ENCODE measurements around the gene WDR7.

GRCh38 chr18:57002627-57003026 is 351.5 kb downstream of the WDR7 start:
- no peak for TF ChIP-seq CTCF (conservative IDR thresholded peaks at IDR 0.05; ENCODE audit: low read depth in 2 of 2)
- no peak for TF ChIP-seq EZH2phosphoT487 (IDR thresholded peaks at IDR 0.05; ENCODE audit: unreplicated experiment)
- TF ChIP-seq ZNF462 (CRISPR knock-in tag; IDR thresholded peaks at IDR 0.05) = no peak
- no peak for TF ChIP-seq EZH2 (IDR thresholded peaks at IDR 0.05; ENCODE audit: low read depth, unreplicated experiment)
- TF ChIP-seq ETS1 (IDR thresholded peaks at IDR 0.05) = no peak
- no peak for TF ChIP-seq ZNF114 (CRISPR knock-in tag; IDR thresholded peaks at IDR 0.05)
- TF ChIP-seq REST (IDR thresholded peaks at IDR 0.05; ENCODE audit: unreplicated experiment) = no peak
- no peak for TF ChIP-seq POLR2AphosphoS5 (IDR thresholded peaks at IDR 0.05; ENCODE audit: low read depth)
- no peak for TF ChIP-seq ZNF331 (CRISPR knock-in tag; IDR thresholded peaks at IDR 0.05; ENCODE audit: low read depth)
- TF ChIP-seq JUNB (IDR thresholded peaks at IDR 0.05; ENCODE audit: unreplicated experiment) = no peak
- TF ChIP-seq CREB1 (CRISPR knock-in tag; IDR thresholded peaks at IDR 0.05; ENCODE audit: low read depth) = no peak
- TF ChIP-seq STAT1 (IDR thresholded peaks at IDR 0.05; ENCODE audit: unreplicated experiment) = no peak
- no peak for TF ChIP-seq NANOG (IDR thresholded peaks at IDR 0.05; ENCODE audit: borderline replicate concordance)
